PC-3 (cell line): ENCODE results near the gene TNFRSF1B. TPM values are rescaled to one million over a fixed set of nuclear protein-coding genes. Genes with fewer than 3 reads are reported as not detected.

Experiments used
- ATAC-seq: fragments of 200-7000 bp; cut with Tn5 transposase; 2 replicates; pipeline ENCODE4 v1.9.1; 2020; ENCODE audit warnings: mild to moderate bottlenecking, moderate library complexity
- BruUV-seq: library from RNA; stranded (reverse); fragments of 400-500 nt; replicated peaks from 2 replicates; lab custom pipeline; 2021; lab: Mats Ljungman, UMichigan
- CTCF ChIA-PET: fragments of 300-600 bp; sonication (Branson Sonifier 250); formaldehyde crosslinking; loops from one replicate; lab custom pipeline; 2022; ENCODE audit warnings: antibody characterized with exemption; lab: Charles Lee
- POLR2A ChIA-PET: fragments of 300-600 bp; sonication (Branson Sonifier 250); formaldehyde crosslinking; loops from one replicate; lab custom pipeline; 2022; ENCODE audit warnings: antibody characterized with exemption; ENCODE audit not compliant: unreplicated experiment; lab: Charles Lee
- DNase-seq: peaks from one replicate; pipeline ENCODE4 v3.0.0-alpha.2; 2015
- H2AFZ ChIP-seq: fragments of 300-600 bp; sonication (generic); 2 replicates; pipeline ENCODE4 v1.6.0; 2016; ENCODE audit warnings: antibody characterized with exemption, low read length
- H3F3A ChIP-seq: fragments of 300-600 bp; sonication (generic); one replicate; pipeline ENCODE4 v1.6.0; 2017; ENCODE audit warnings: antibody characterized with exemption, low read length, control low read depth, mild to moderate bottlenecking; ENCODE audit not compliant: unreplicated experiment
- H3K27ac ChIP-seq: fragments of 300-600 bp; sonication (generic); 2 replicates; pipeline ENCODE4 v1.5.1; 2016; ENCODE audit warnings: mild to moderate bottlenecking, low read length
- H3K27me3 ChIP-seq: fragments of 300-600 bp; sonication (generic); 2 replicates; pipeline ENCODE4 v1.6.1; 2016; ENCODE audit warnings: low read length, mixed read lengths
- H3K36me3 ChIP-seq: fragments of 300-600 bp; sonication (generic); 2 replicates; pipeline ENCODE4 v1.6.1; 2016; ENCODE audit warnings: low read depth, mixed run types, low read length, mixed read lengths
- H3K4me1 ChIP-seq: fragments of 300-600 bp; sonication (generic); 2 replicates; pipeline ENCODE4 v1.5.1; 2016; ENCODE audit warnings: low read length; ENCODE audit not compliant: insufficient read depth
- H3K4me2 ChIP-seq: fragments of 300-600 bp; sonication (generic); 2 replicates; pipeline ENCODE4 v1.6.0; 2016; ENCODE audit warnings: low read length
- H3K4me3 ChIP-seq: fragments of 300-600 bp; sonication (generic); 2 replicates; pipeline ENCODE4 v1.5.1; 2016; ENCODE audit warnings: mild to moderate bottlenecking, low read length, mixed read lengths
- H3K79me2 ChIP-seq: fragments of 300-600 bp; sonication (generic); 2 replicates; pipeline ENCODE4 v1.6.1; 2017; ENCODE audit warnings: low read length, mixed read lengths
- H3K9ac ChIP-seq: fragments of 300-600 bp; sonication (generic); 2 replicates; pipeline ENCODE4 v1.6.0; 2016; ENCODE audit warnings: mild to moderate bottlenecking, low read length
- H3K9me2 ChIP-seq: fragments of 300-600 bp; sonication (generic); replicated peaks from 2 replicates; pipeline ENCODE4 v1.6.1; 2016; ENCODE audit warnings: mixed run types, low read length, mixed read lengths
- H3K9me3 ChIP-seq: fragments of 300-600 bp; sonication (generic); 2 replicates; pipeline ENCODE4 v1.6.1; 2016; ENCODE audit warnings: low read length, mixed read lengths
- H4K20me1 ChIP-seq: fragments of 300-600 bp; sonication (generic); 2 replicates; pipeline ENCODE4 v1.6.1; 2016; ENCODE audit warnings: low read length, mixed read lengths
- CTCF ChIP-seq: fragments of 300-600 bp; sonication (generic); conservative IDR thresholded peaks from 2 replicates; pipeline ENCODE4 v1.5.1; 2017; ENCODE audit warnings: antibody characterized with exemption, low read depth, mild to moderate bottlenecking, low read length
- EZH2 ChIP-seq: fragments of 300-600 bp; sonication (generic); IDR thresholded peaks from one replicate; pipeline ENCODE4 v1.6.1; 2017; ENCODE audit warnings: antibody characterized with exemption, mild to moderate bottlenecking, low read length; ENCODE audit not compliant: unreplicated experiment
- EZH2phosphoT487 ChIP-seq: fragments of 300-600 bp; sonication (generic); IDR thresholded peaks from 2 replicates; pipeline ENCODE4 v1.6.1; 2018; ENCODE audit warnings: mild to moderate bottlenecking, antibody characterized with exemption, low read length, borderline replicate concordance
- intact Hi-C: fragments of 100-400 bp; cut with micrococcal nuclease; formaldehyde crosslinking; loops from 2 replicates; pipeline ENCODE4 v1.9.0; 2023
- total RNA-seq: library from RNA; depleted of rRNA; stranded (reverse); fragments of >200 nt; gene quantifications from 2 replicates; pipeline ENCODE4 v1.2.3, GENCODE V29; 2014

TNFRSF1B gene
- total RNA-seq, 1 experiment from 2014 or later: 1.3 TPM

GRCh38 chr1:12229835-12230548 is 63.2 kb downstream of the TNFRSF1B start, which contains the start of gene VPS13D:
Gene VPS13D, plus strand, starts transcription at chr1:12230030. Its CDS starts 4,237 bp downstream, at chr1:12234267.
- ChIA-PET CTCF (no interaction called here), POLR2A (no interaction called here)

GRCh38 chr1:12230549-12231275 is 63.9 kb downstream of the TNFRSF1B start:
- no TSS peak for BruUV-seq
- peak overlapping the region; percentile 91 for H3K9ac ChIP-seq
- intact Hi-C loops: no loop called here
- ATAC-seq (peak; percentile 58), DNase-seq (peak; percentile 18)
- no peaks in the 10 kb centered on the region for H3K27me3 ChIP-seq
- peak overlapping the region; percentile 15; the same call in 1 of the 2 replicates for H3K27ac ChIP-seq
- peaks cover 5% of the 10 kb centered on the region for H3F3A ChIP-seq
- peaks cover 46% of the 10 kb centered on the region for H3K79me2 ChIP-seq
- H3K9me2 ChIP-seq: no peaks in the 10 kb centered on the region
- no peaks in the 10 kb centered on the region for H4K20me1 ChIP-seq
- H3K9me3 ChIP-seq: no peaks in the 10 kb centered on the region
- POLR2A ChIA-PET: no interaction called here
- H3K36me3 ChIP-seq: peaks cover 6% of the 10 kb centered on the region; the same call in 1 of the 2 replicates
- CTCF ChIA-PET: interaction anchor here (0.7 kb wide), 1 partner anchor 211 kb away, joined by 3 read pairs; the partner anchor contains the start of gene MIIP
- H3K4me1 ChIP-seq: peaks cover 18% of the 10 kb centered on the region
- H3K4me2 ChIP-seq: peak overlapping the region; percentile 98
- peak overlapping the region; percentile 100 for H3K4me3 ChIP-seq
- no peak for TF ChIP-seq CTCF
- no peak for TF ChIP-seq EZH2
- TF ChIP-seq EZH2phosphoT487: no peak
- peak overlapping the region; percentile 63 for H2AFZ ChIP-seq

More at GRCh38 chr1:12229835-12230548, 63.2 kb downstream of the TNFRSF1B start, which contains the start of gene VPS13D:
- H4K20me1 ChIP-seq: no peaks in the 10 kb centered on the region
- H3F3A ChIP-seq: peaks cover 5% of the 10 kb centered on the region
- intact Hi-C loops: loop anchor here (1.0 kb wide), 1 partner anchor 46 kb away; no protein-coding TSS in a partner anchor
- ATAC-seq (peak; percentile 83), DNase-seq (peak; percentile 82)
- H3K4me1 ChIP-seq: peaks cover 18% of the 10 kb centered on the region
- peak within 1 kb of the TSS; percentile 91 for H3K9ac ChIP-seq
- peaks cover 5% of the 10 kb centered on the region; the same call in 1 of the 2 replicates for H3K36me3 ChIP-seq
- H3K9me3 ChIP-seq: no peaks in the 10 kb centered on the region
- no peaks in the 10 kb centered on the region for H3K9me2 ChIP-seq
- peak within 1 kb of the TSS; percentile 83 for H2AFZ ChIP-seq
- H3K27me3 ChIP-seq: no peaks in the 10 kb centered on the region
- H3K79me2 ChIP-seq: peaks cover 46% of the 10 kb centered on the region
- TF ChIP-seq EZH2 (no peak), CTCF (peak; percentile 78)
- peak within 1 kb of the TSS; percentile 15; the same call in 1 of the 2 replicates for H3K27ac ChIP-seq
- peak within 1 kb of the TSS; percentile 98 for H3K4me2 ChIP-seq
- H3K4me3 ChIP-seq: peak within 1 kb of the TSS; percentile 100
- BruUV-seq: no TSS peak
